Caco-2 (cell line): Measurements from ENCODE around the gene RND3. TPM values are rescaled to one million over a fixed set of nuclear protein-coding genes. Genes with fewer than 3 reads are reported as not detected.

Experiments used
- Bru-seq: library from RNA; stranded (reverse); fragments of 400-500 nt; gene quantifications from one replicate; lab custom pipeline; 2021; lab: Mats Ljungman, UMichigan
- BruChase-seq, 2 experiments: library from RNA; stranded (reverse); fragments of 400-500 nt; gene quantifications; one replicate each; lab custom pipeline; 2021; lab: Mats Ljungman, UMichigan
- BruUV-seq: library from RNA; stranded (reverse); fragments of 400-500 nt; replicated peaks from 2 replicates; lab custom pipeline; 2021; lab: Mats Ljungman, UMichigan
- CTCF ChIA-PET: fragments of 300-600 bp; sonication (Branson Sonifier 250); formaldehyde crosslinking; loops from one replicate; lab custom pipeline; 2022; ENCODE audit warnings: antibody characterized with exemption; lab: Charles Lee
- POLR2A ChIA-PET: fragments of 300-600 bp; sonication (Branson Sonifier 250); formaldehyde crosslinking; loops from one replicate; lab custom pipeline; 2022; ENCODE audit warnings: antibody characterized with exemption; lab: Charles Lee
- DNase-seq, 2 experiments: peaks; one replicate each; pipeline versions ENCODE4 v3.0.0 to v3.0.0-alpha.2; 2020 to 2022
- H3K27me3 ChIP-seq: replicated peaks from 2 replicates; pipeline ENCODE4 v1.6.0; 2011; ENCODE audit warnings: low read length; ENCODE audit not compliant: control insufficient read depth, insufficient read depth
- H3K36me3 ChIP-seq: 2 replicates; pipeline ENCODE4 v1.5.1; 2011; ENCODE audit warnings: low read length; ENCODE audit not compliant: control insufficient read depth, insufficient read depth
- H3K4me1 ChIP-seq: fragments of 250-450 bp; sonication (Bioruptor Pico); 2 replicates; pipeline ENCODE4 v1.5.1; 2020; ENCODE audit warnings: mild to moderate bottlenecking
- H3K4me3 ChIP-seq: 2 replicates; pipeline ENCODE4 v1.5.1; 2011; ENCODE audit warnings: low read depth, mild to moderate bottlenecking, control low read depth, low read length
- H3K9me3 ChIP-seq: fragments of 250-450 bp; sonication (Bioruptor Pico); 2 replicates; pipeline ENCODE4 v1.5.1; 2020; ENCODE audit warnings: mild to moderate bottlenecking, moderate library complexity
- H3K27ac Mint-ChIP-seq: one replicate; pipeline ENCODE4 v1.8.0; 2022; ENCODE audit warnings: mixed read lengths; ENCODE audit not compliant: unreplicated experiment
- H3K27me3 Mint-ChIP-seq: one replicate; pipeline ENCODE4 v1.8.0; 2022; ENCODE audit warnings: mixed read lengths; ENCODE audit not compliant: insufficient read depth, unreplicated experiment
- H3K36me3 Mint-ChIP-seq: one replicate; pipeline ENCODE4 v1.8.0; 2022; ENCODE audit warnings: mild to moderate bottlenecking, mixed read lengths; ENCODE audit not compliant: insufficient read depth, unreplicated experiment
- H3K4me1 Mint-ChIP-seq: one replicate; pipeline ENCODE4 v1.8.0; 2022; ENCODE audit warnings: low read depth, mixed read lengths; ENCODE audit not compliant: unreplicated experiment
- H3K4me3 Mint-ChIP-seq: one replicate; pipeline ENCODE4 v1.8.0; 2022; ENCODE audit warnings: mild to moderate bottlenecking, moderate library complexity, mixed read lengths; ENCODE audit not compliant: unreplicated experiment
- H3K9me3 Mint-ChIP-seq: one replicate; pipeline ENCODE4 v1.8.0; 2022; ENCODE audit warnings: mixed read lengths; ENCODE audit not compliant: unreplicated experiment
- CTCF ChIP-seq, 2 experiments: fragments of 200-600 bp in 1 of 2; IDR thresholded peaks; 1 replicate in 1 of 2; 2 replicates in 1 of 2; pipeline versions ENCODE4 v1.5.1 to v1.8.0; 2011 to 2022; ENCODE audit warnings: antibody characterized with exemption in 1 of 2, control low read depth in 1 of 2, inconsistent platforms in 1 of 2, low read depth in 1 of 2, low read length in 1 of 2, mild to moderate bottlenecking in 1 of 2, moderate library complexity in 1 of 2; ENCODE audit not compliant: insufficient read depth in 1 of 2, severe bottlenecking in 1 of 2, unreplicated experiment in 1 of 2
- intact Hi-C: fragments of 100-400 bp; cut with micrococcal nuclease; formaldehyde crosslinking; loops from one replicate; pipeline ENCODE4 v1.10.0; 2022; ENCODE audit not compliant: unreplicated experiment
- long read RNA-seq: library from polyadenylated mRNA; stranded (forward); transcript quantifications from one replicate; pipeline ENCODE4 v2.0.0, GENCODE V29; 2022
- total RNA-seq: library from RNA; stranded (reverse); gene quantifications from 2 replicates; pipeline ENCODE4 v1.2.3, GENCODE V29; 2022

RND3 gene
- total RNA-seq = 70.9 and 75.0 TPM in 2 replicates
- Bru-seq, nascent RNA = percentile 99 among the genes with signal in this experiment
- BruChase-seq, experiment 1, labeled RNA remaining after a 2-hour chase = percentile 95 among the genes with signal in this experiment
- percentile 83 among the genes with signal in this experiment for BruChase-seq, experiment 2, labeled RNA remaining after a 6-hour chase
- long read RNA-seq, transcript RND3-202 (5 exons, 2,777 nt) = major isoform, 121 of 183 reads
- long read RNA-seq, transcript RND3-201 (6 exons, 2,711 nt) = minor isoform, 34 of 183 reads
- long read RNA-seq, partial matches to known transcripts = 6 of 183 reads
- long read RNA-seq, other reads (novel, unspliced or antisense) = 20 of 183 reads

- H3K27me3 Mint-ChIP-seq = no peaks in the 10 kb centered on the region
- intact Hi-C loops = loop anchor here (1.0 to 10.0 kb wide), 14 partner anchors 39 to 890 kb away; no protein-coding TSS in a partner anchor
- Histone ChIP-seq H3K4me3 (peak within 1 kb of the TSS; percentile 81), H3K9me3 (no peaks in the 10 kb centered on the region), H3K4me1 (peaks cover 22% of the 10 kb centered on the region), H3K27me3 (no peaks in the 10 kb centered on the region), H3K36me3 (no peaks in the 10 kb centered on the region)
- no peaks in the 10 kb centered on the region for H3K9me3 Mint-ChIP-seq
- DNase-seq = peak; percentile 97 to 98
- H3K4me3 Mint-ChIP-seq = peak within 1 kb of the TSS; percentile 99
- BruUV-seq = no TSS peak
- H3K27ac Mint-ChIP-seq = peak within 1 kb of the TSS; percentile 93
- CTCF ChIA-PET = no interaction called here
- H3K4me1 Mint-ChIP-seq = peaks cover 12% of the 10 kb centered on the region
- POLR2A ChIA-PET = interaction anchor here (1.0 kb wide), 1 partner anchor 148 kb away, joined by 3 read pairs; no protein-coding TSS in a partner anchor
- TF ChIP-seq CTCF (IDR thresholded peaks at IDR 0.05; ENCODE audit: insufficient read depth in 1 of 2, low read depth in 1 of 2, low read length in 1 of 2, severe bottlenecking in 1 of 2, unreplicated experiment in 1 of 2) = peak; percentile 83 to 85
- peaks cover 48% of the 10 kb centered on the region for H3K36me3 Mint-ChIP-seq
Observed at GRCh38 chr2:150487537-150488429, at the start of gene RND3. Gene RND3 (minus strand): TSS chr2:150487667. CDS start chr2:150487417, 250 bp downstream.

- no peak overlapping the region for H3K4me3 Mint-ChIP-seq
- no peaks in the 10 kb centered on the region for H3K27me3 Mint-ChIP-seq
- CTCF ChIA-PET = no interaction called here
- H3K27me3 ChIP-seq = no peaks in the 10 kb centered on the region
- no peaks in the 10 kb centered on the region for H3K36me3 ChIP-seq
- no peaks in the 10 kb centered on the region; the same call in 1 of the 2 replicates for H3K9me3 ChIP-seq
- no peak for DNase-seq
- no peak overlapping the region for H3K27ac Mint-ChIP-seq
- no peaks in the 10 kb centered on the region for H3K4me1 ChIP-seq
- H3K9me3 Mint-ChIP-seq = peaks cover 19% of the 10 kb centered on the region
- POLR2A ChIA-PET = no interaction called here
- no TSS peak for BruUV-seq
- H3K36me3 Mint-ChIP-seq = no peaks in the 10 kb centered on the region
- no peak for TF ChIP-seq CTCF (IDR thresholded peaks at IDR 0.05; ENCODE audit: insufficient read depth in 1 of 2, low read depth in 1 of 2, low read length in 1 of 2, severe bottlenecking in 1 of 2, unreplicated experiment in 1 of 2)
- H3K4me1 Mint-ChIP-seq = no peaks in the 10 kb centered on the region
- intact Hi-C loops = no loop called here
- no peak overlapping the region for H3K4me3 ChIP-seq
Observed at GRCh38 chr2:150535176-150535575, 47.7 kb upstream of the RND3 start.

- H3K27ac Mint-ChIP-seq = no peak overlapping the region
- no peak for TF ChIP-seq CTCF (IDR thresholded peaks at IDR 0.05; ENCODE audit: insufficient read depth in 1 of 2, low read depth in 1 of 2, low read length in 1 of 2, severe bottlenecking in 1 of 2, unreplicated experiment in 1 of 2)
- BruUV-seq = no TSS peak
- no peak for DNase-seq
- Histone ChIP-seq H3K4me3 (no peak overlapping the region), H3K36me3 (no peaks in the 10 kb centered on the region), H3K4me1 (peaks cover 17% of the 10 kb centered on the region), H3K27me3 (no peaks in the 10 kb centered on the region), H3K9me3 (no peaks in the 10 kb centered on the region; the same call in 1 of the 2 replicates)
- H3K27me3 Mint-ChIP-seq = no peaks in the 10 kb centered on the region
- intact Hi-C loops = no loop called here
- ChIA-PET POLR2A (no interaction called here), CTCF (no interaction called here)
- H3K9me3 Mint-ChIP-seq = peaks cover 19% of the 10 kb centered on the region
- peaks cover 13% of the 10 kb centered on the region for H3K4me1 Mint-ChIP-seq
- no peak overlapping the region for H3K4me3 Mint-ChIP-seq
- no peaks in the 10 kb centered on the region for H3K36me3 Mint-ChIP-seq
Observed at GRCh38 chr2:150532879-150533278, 45.4 kb upstream of the RND3 start.
